ENCODE results near the gene STX1B. TPM values are rescaled to one million over a fixed set of nuclear protein-coding genes. Genes with fewer than 3 reads are reported as not detected.

The STX1B gene
- total RNA-seq, 6 experiments from 2014 or later: 6.7 to 9.9 (median 7.1) TPM

DNA sequence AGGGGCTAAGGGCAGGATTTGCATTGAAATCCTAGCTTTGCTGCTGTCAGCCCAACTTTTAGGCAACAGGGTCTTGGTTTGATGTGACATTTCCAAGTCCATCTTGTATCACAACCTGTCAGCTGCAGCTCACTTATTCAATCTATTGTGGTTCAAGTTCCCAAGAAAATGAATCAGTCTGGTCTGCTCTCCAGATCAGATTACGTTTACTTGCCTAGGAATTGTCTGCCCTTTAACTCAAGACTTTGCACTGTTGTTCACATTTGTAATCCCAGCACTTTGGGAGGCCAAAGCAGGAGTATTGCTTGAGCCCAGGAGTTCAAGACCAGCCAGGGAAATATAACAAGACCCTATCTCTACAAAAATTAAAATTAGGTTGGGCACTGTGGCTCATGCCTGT lies 32.9 kb upstream of the STX1B start:
- no peaks in the 10 kb centered on the region for H3K4me1 Mint-ChIP-seq (ENCODE audit: low read depth)
- H3K27me3 Mint-ChIP-seq (ENCODE audit: insufficient read depth): no peaks in the 10 kb centered on the region; the same call in none of the 2 replicates
- no peak overlapping the region for H3K4me3 Mint-ChIP-seq
- DNase-seq: no peak
- no peak overlapping the region for H3K27ac Mint-ChIP-seq
- no peaks in the 10 kb centered on the region for H3K9me3 Mint-ChIP-seq
- peaks cover 8% of the 10 kb centered on the region; the same call in 1 of the 2 replicates for H3K36me3 Mint-ChIP-seq (ENCODE audit: low read depth)
- TF ChIP-seq, protein P1, sequence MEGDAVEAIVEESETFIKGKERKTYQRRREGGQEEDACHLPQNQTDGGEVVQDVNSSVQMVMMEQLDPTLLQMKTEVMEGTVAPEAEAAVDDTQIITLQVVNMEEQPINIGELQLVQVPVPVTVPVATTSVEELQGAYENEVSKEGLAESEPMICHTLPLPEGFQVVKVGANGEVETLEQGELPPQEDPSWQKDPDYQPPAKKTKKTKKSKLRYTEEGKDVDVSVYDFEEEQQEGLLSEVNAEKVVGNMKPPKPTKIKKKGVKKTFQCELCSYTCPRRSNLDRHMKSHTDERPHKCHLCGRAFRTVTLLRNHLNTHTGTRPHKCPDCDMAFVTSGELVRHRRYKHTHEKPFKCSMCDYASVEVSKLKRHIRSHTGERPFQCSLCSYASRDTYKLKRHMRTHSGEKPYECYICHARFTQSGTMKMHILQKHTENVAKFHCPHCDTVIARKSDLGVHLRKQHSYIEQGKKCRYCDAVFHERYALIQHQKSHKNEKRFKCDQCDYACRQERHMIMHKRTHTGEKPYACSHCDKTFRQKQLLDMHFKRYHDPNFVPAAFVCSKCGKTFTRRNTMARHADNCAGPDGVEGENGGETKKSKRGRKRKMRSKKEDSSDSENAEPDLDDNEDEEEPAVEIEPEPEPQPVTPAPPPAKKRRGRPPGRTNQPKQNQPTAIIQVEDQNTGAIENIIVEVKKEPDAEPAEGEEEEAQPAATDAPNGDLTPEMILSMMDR (IDR thresholded peaks at IDR 0.05): no peak

DNA sequence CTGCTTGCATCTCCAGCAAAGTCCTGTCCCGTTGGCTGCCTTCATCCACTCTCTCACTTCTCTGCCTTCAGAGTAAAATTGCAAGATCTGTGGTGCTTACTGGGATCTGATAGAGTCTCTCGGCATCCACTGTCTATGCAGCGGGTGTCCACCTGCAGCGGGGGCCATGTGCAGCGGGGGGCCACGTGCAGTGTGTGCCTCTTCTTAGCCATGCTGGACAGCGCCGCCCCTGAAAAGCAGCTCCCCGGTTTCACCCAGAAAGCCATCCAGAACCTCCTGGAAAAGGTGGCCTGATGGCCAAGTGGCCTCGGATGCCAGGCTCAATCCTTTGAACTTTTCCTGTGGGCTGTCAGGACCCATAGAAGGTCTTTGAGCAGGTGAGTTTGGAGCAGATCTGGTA lies 32.4 kb upstream of the STX1B start:
- TF ChIP-seq, protein P1 (IDR thresholded peaks at IDR 0.05): no peak
- no peaks in the 10 kb centered on the region for H3K4me1 Mint-ChIP-seq (ENCODE audit: low read depth)
- H3K36me3 Mint-ChIP-seq (ENCODE audit: low read depth): peaks cover 8% of the 10 kb centered on the region; the same call in 1 of the 2 replicates
- H3K27ac Mint-ChIP-seq: no peak overlapping the region
- no peaks in the 10 kb centered on the region for H3K9me3 Mint-ChIP-seq
- H3K27me3 Mint-ChIP-seq (ENCODE audit: insufficient read depth): no peaks in the 10 kb centered on the region; the same call in none of the 2 replicates
- DNase-seq: no peak
- H3K4me3 Mint-ChIP-seq: no peak overlapping the region

DNA sequence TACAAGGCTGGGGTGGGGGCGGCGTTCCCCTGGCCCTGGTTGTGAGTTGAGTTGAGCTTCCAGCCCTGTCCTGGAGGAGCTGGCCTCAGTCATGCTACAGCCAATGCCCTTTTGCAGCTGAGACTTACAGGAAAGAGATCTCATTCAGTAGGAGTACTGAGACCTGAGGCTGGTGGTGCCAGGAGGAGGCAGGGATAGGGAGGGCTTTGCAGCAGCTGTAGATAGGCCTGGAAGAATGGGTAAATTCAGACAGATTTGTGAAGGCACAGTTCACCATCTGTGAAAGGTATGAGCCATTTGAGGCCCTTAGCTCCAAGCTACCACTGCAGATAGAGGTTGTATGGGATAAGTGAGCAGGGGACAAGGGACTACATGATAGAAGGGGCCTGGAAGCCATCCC lies 28.6 kb upstream of the STX1B start:
- H3K9me3 Mint-ChIP-seq: no peaks in the 10 kb centered on the region
- H3K36me3 Mint-ChIP-seq (ENCODE audit: low read depth): peaks cover 18% of the 10 kb centered on the region; the same call in 1 of the 2 replicates
- DNase-seq: no peak
- TF ChIP-seq, protein P1 (IDR thresholded peaks at IDR 0.05): no peak
- H3K27me3 Mint-ChIP-seq (ENCODE audit: insufficient read depth): no peaks in the 10 kb centered on the region; the same call in none of the 2 replicates
- peaks cover 9% of the 10 kb centered on the region for H3K4me1 Mint-ChIP-seq (ENCODE audit: low read depth)
- no peak overlapping the region for H3K27ac Mint-ChIP-seq
- no peak overlapping the region for H3K4me3 Mint-ChIP-seq

DNA sequence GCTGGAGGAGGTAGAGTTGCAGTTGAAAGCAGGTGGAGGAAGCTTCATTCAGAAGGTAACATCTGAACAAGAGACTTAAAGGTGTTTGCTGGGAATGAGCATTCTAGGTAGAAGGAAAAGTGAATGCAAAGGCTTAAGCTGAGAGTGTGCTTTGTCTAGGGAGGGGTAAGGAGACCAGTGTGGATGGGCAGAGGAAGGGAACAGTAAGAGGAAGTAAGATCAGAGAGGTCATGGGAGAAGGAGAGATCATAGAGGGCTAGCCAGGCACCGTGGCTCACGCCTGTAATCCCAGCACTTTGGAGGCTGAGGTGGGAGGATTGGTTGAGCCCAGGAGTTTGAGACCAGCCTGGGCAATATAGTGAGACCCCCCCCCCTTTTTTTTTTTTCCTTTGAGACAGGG lies 26.3 kb upstream of the STX1B start:
- Mint-ChIP-seq H3K36me3 (ENCODE audit: low read depth) (peaks cover 10% of the 10 kb centered on the region; the same call in 1 of the 2 replicates), H3K4me1 (ENCODE audit: low read depth) (peaks cover 22% of the 10 kb centered on the region), H3K27ac (no peak overlapping the region), H3K4me3 (no peak overlapping the region), H3K9me3 (no peaks in the 10 kb centered on the region), H3K27me3 (ENCODE audit: insufficient read depth) (no peaks in the 10 kb centered on the region; the same call in none of the 2 replicates)
- TF ChIP-seq, protein P1 (IDR thresholded peaks at IDR 0.05): no peak
- no peak for DNase-seq

DNA sequence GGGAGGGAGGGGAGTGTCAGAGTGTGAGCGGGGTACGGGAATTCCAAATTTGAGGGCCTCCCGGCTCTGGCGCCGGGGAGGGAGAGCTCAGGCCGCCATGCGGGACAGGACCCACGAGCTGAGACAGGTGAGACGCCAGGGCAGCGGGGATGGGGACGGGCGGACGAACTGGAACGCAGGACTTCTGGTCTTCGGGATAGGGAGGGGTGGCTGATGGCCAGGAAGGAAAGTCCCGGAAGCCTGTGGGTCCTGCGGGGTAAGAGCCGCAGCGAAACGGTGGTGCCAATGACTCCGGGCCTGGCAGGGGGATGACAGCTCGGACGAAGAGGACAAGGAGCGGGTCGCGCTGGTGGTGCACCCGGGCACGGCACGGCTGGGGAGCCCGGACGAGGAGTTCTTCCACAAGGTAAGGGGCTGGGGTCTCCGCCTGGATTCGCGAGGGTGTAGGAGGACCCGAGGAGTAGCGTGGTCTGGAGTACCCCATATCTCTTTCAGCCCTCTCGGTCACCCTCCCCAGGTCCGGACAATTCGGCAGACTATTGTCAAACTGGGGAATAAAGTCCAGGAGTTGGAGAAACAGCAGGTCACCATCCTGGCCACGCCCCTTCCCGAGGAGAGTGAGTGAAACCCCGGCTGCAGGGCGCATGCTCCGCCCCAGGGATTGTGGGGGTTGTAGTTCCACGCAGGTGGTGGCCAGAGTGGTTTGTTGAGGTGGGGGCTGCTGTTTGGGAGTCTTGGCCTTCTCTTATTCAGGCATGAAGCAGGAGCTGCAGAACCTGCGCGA lies 23.5 kb upstream of the STX1B start:
- no peaks in the 10 kb centered on the region for H3K9me3 Mint-ChIP-seq
- H3K36me3 Mint-ChIP-seq (ENCODE audit: low read depth): peaks cover 10% of the 10 kb centered on the region; the same call in 1 of the 2 replicates
- peak overlapping the region; percentile 90 for H3K27ac Mint-ChIP-seq
- H3K4me1 Mint-ChIP-seq (ENCODE audit: low read depth): peaks cover 24% of the 10 kb centered on the region
- TF ChIP-seq, protein P1 (IDR thresholded peaks at IDR 0.05): no peak
- peak overlapping the region; percentile 94 for H3K4me3 Mint-ChIP-seq
- peak; percentile 67 for DNase-seq
- H3K27me3 Mint-ChIP-seq (ENCODE audit: insufficient read depth): no peaks in the 10 kb centered on the region
